HG03378 (cell line): ENCODE results near the gene DGCR2.

Experiments used
- ATAC-seq: cut with Tn5 transposase; IDR thresholded peaks from one replicate; pipeline ENCODE4 v1.9.1; 2021; ENCODE audit warnings: mild to moderate bottlenecking, moderate library complexity; ENCODE audit not compliant: unreplicated experiment

Gene DGCR2

DNA sequence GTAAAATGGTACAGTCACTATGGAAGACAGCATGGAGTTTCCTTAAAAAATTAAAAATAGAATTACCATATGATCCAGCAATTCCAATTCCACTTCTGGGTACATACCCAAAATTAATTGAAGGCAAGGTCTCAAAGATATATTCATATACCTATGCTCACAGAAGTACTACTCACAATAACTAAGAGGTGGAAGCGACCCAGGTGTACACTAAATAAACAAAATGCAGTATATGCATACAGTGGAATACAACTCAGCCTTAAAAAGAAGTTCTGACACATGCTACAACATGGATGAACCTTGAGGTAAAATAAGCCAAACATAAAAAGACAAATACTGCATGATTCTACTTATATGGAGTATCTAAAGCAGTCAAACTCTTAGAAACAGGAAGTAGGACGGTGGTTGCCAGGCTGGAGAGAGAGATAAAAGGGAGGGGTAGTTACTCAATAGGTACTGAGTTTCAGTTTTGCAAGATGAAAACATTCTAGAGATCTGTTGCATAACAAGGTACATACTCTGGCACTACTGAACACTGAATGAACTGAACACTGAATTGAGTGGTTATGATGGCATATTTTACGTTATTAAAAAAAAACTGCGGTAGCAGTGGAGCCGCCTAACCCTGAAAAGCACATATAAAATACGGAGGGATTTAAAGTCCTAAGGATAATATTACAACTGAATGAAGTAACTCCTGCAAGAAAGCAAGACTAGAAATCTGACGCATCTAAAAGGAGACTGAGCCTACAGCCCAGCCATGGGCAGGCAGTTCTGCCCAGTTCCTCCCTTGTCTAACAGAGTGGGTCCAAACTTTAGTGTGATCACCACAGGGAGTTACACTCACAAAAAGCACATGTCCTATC, 12.8 kb downstream of the DGCR2 start:
- peak; percentile 82 for ATAC-seq

GRCh38 chr22:19108807-19109197, 13.4 kb downstream of the DGCR2 start:
- ATAC-seq: no peak

- no peak for ATAC-seq
Observed at GRCh38 chr22:19107730-19108074, 14.5 kb downstream of the DGCR2 start.

DNA sequence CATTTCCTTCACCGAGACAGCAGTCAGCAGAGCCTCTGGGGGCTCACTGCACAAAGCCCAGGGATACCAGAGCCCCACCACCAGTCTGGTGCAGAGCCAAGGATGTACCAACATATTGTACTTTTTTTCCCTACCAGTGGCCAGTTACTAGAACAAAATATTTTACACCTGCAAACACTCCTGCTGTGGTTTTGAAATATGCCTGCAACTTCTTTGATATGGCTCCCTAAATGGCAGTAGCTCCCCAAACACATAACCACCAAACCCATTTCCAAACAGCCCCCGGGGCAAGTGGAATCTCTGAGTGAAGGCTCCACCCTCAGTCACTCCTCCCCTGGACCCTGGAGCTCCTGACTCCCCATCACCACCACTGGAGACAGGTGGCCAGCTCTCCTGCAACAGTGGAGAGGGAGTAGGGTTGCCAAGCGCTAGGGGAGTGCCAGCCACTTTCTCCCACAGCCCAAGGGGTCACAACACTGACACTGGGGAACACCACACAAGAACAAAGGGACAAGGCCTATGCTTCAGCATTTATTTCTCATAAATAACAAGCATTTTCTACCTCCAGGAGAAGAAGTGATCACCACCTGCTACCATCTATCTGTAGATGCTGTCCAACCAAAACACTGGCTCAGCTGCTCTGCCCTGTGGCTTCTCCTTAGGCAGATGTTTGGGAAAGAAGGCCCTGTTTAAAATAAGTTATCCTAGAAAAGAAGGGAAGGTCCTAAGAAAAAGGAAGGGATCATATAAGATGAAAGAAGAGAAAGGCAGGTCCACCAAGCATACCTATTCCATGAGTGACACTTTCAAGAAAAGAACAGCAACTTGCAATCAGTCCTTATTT, 15.1 kb downstream of the DGCR2 start:
- no peak for ATAC-seq

- ATAC-seq: no peak
Observed at GRCh38 chr22:19105867-19106802, 16.1 kb downstream of the DGCR2 start.

GRCh38 chr22:19105456-19105855, 16.8 kb downstream of the DGCR2 start:
- no peak for ATAC-seq

GRCh38 chr22:19103880-19104821, 18.1 kb downstream of the DGCR2 start:
- ATAC-seq: no peak

DNA sequence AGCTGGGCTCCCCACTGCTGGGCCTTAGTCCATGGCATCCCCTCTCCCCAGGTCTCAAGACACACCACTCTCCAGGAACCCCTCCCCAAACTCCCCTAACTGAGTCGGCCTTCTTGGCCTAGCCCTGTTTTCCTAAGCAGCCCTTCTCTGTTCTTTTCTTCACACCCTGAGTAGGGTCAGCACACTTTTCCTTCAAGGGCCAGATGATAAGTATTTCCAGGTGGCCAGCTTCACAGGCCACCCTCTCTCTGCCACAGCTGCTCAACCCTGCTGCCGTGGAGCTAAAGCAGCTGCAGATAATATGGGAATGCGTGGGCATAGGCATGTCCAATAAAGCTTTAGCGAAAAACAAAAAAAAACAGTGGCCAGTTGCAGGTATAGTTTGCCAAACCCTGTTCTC, 24.1 kb downstream of the DGCR2 start:
- no peak for ATAC-seq

DNA sequence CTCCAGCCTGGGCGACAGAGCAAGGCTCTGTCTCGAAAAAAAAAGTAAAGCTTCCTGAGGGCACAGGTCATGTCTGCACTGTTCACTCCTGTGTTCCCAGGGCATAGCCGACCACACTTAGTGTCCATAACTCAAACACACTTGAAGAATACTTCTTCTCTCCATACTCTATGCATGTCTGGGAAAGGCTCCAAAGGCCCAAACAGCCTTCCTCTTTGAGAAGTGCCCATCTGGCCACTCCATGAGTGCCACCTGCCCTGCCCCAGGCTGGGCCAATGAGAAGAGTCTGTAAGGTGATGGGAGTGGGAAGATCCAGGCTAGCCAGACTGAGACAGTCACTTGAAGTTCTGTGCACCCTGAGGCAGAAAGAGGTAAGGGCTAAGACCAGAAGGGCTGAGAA, 24.7 kb downstream of the DGCR2 start:
- ATAC-seq: no peak

GRCh38 chr22:19096555-19096954, 25.7 kb downstream of the DGCR2 start:
- ATAC-seq: no peak

DNA sequence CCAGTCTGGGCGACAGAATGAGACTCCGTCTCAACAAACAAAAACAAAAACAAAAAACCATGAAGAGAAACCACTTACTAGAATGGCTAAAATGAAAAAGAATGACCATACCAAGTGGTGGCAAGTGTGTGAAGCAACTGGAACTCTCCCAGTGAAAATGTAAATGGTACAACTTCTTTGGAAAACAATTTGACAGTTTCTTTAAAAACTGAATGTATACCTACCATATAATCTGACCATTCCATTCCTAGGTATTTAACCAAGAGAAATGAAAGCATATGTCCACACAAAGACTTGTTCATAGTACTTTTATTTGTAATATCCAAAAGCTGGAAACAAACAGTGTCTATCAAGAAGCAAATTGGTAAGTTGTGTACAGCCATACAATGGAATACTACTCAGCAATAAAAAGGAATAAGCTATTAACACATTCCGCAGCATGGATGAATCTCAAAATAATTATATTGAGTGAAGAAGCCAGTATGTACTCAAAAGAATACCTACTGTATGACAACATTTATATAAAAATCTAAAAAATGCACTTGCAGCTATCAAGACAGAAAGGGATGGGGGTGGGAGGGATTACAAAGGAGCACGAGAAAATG, 27.7 kb downstream of the DGCR2 start:
- no peak for ATAC-seq

DNA sequence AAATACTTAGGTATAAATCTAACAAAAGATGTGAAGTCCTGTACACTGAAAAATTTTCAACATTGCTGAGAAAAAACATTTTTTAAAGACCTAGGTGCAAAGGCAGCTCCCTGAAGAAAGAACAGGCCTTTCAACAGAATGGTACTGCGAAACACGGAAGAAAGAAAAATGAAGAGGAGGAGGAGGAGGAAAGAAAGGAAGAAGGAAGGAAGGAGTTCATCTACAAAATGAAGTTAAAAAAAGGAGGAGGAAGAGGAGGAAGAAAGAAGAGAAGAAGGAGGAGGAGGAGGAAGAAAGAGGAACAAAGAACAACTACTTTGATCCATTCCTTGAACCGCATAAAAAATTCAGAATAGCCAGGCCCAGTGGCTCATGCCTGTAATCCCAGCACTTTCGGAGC, 29.5 kb downstream of the DGCR2 start:
- no peak for ATAC-seq

- no peak for ATAC-seq
Observed at GRCh38 chr22:19090586-19091127, 31.6 kb downstream of the DGCR2 start.

DNA sequence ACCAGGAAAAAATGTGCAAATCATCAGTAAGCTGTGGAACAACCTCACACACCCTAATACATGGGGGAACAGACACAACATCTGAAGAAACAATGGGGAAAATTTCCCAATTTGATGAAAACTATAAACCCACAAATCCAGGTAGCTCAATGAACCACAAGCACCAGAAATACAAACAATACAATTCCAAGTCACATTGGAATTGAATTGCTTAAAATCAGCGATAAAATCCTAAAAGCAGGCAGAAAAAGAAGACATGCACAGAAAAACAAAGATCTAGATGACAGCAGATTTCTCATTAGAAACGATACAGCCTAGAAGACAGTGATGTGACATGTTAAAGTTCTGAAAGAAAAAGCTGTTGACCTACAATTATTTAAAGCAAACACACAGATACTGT, 32.0 kb downstream of the DGCR2 start:
- ATAC-seq: no peak

DNA sequence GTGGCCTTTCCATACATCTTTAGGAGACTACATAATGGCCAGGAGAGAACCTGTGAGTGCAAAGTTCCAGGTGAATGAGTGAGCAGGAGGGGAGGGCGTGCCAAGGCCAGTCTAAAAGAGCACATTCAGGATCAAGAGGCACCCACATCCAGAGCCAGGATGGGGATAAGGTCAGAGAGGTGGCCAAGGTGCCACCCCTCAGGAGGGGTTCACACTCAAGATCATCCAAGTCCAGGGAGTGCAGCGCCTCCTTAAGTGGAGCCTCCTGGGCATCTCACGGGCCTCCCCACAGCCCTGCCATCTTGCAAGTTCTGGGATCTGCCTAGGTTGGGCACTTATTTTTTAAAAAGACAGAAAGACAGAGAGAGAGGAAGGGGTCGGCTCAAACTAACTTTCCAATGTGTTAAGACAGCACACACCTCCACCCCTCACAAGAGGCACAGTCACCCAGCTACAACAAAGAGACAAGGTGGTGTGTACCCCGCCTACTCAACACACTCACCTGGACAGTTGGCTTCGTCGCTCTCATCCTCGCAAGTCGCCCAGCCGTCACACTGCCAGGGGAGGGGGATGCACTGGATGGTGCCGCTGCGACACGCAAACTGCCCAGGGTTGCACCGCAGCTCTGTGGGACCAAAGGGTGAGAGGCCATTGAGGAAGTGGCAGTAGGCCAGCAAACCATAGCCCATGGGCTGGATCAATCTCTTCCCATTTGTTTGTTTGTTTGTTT, 33.2 kb downstream of the DGCR2 start:
- no peak for ATAC-seq

- ATAC-seq: no peak
Observed at GRCh38 chr22:19086896-19087295, 35.3 kb downstream of the DGCR2 start.

DNA sequence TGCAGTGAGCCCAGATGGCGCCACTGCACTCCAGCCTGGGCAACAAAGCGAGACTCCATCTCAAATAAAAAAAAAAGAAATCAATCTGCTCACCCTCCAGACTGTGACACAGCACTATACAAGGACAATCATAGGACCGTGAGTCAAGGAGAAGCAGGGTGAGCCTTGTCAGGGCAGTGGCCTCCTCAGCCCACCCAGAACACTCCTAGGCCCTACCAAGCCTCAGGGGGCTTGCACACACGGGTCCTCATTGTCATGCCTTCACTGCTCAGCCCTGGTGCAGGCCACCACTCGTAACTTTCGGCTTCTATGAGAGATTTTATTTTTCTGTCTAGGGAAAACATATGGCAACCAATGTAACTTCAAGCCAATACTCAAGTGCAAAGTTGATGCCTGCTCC, 35.8 kb downstream of the DGCR2 start:
- no peak for ATAC-seq

DNA sequence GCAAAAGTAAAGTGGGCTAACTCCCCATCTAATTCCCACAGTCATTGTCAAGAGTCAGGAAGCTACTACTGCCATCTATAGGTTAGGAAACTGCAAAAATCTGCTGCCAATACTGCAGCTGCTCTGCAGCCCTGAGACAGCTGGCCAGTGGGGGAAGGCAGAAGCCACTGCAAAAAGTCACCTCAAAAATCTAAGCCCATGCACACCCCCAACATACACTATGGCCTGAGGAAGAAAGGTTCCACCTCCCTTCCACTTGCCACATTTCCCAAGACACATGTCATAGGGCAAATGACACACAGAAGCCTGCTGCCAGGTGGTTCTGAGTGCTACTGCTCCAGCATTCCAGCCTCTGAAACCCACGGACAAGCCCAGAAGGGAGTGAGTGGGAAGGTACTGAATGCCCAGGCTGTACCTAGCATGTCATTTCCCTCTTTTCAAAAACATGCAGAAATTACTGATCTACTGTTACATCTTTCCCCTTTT, 36.9 kb downstream of the DGCR2 start:
- no peak for ATAC-seq
